GM23338 (cell line): ENCODE results near the gene RAB43.
"Not testable (repeated sequence)": the region's sequence is repeated elsewhere in the genome, so short reads cannot be mapped to it uniquely, and the experiment has no call there.

ENCODE experiments used
- CREB1 ChIP-seq: fragments of 250-450 bp; sonication (Bioruptor Pico); IDR thresholded peaks from 2 replicates; pipeline ENCODE4 v1.5.0; 2020; ENCODE audit warnings: low read depth, mild to moderate bottlenecking, moderate library complexity
- EZH2 ChIP-seq: fragments of 200-600 bp; sonication (generic); IDR thresholded peaks from one replicate; pipeline ENCODE4 v1.8.0; 2017; ENCODE audit warnings: antibody characterized with exemption, mild to moderate bottlenecking, low read depth; ENCODE audit not compliant: unreplicated experiment
- EZH2phosphoT487 ChIP-seq: fragments of 200-600 bp; sonication (generic); IDR thresholded peaks from one replicate; pipeline ENCODE4 v1.8.1; 2018; ENCODE audit warnings: antibody characterized with exemption; ENCODE audit not compliant: unreplicated experiment
- JUNB ChIP-seq: IDR thresholded peaks from one replicate; pipeline ENCODE4 v1.6.1; 2016; ENCODE audit warnings: antibody characterized with exemption; ENCODE audit not compliant: unreplicated experiment
- POLR2AphosphoS5 ChIP-seq: IDR thresholded peaks from 2 replicates; pipeline ENCODE4 v1.6.1; 2016; ENCODE audit warnings: antibody characterized with exemption, low read depth
- TF ChIP-seq, protein P1 (sequence below), 2 experiments: fragments of 200-600 bp in 1 of 2; sonication (generic) in 1 of 2; conservative IDR thresholded peaks; 2 replicates each; pipeline versions ENCODE4 v1.5.1 to v1.6.1; 2016 to 2017; ENCODE audit warnings: antibody characterized with exemption in 2 of 2, low read depth in 2 of 2, mild to moderate bottlenecking in 2 of 2, moderate library complexity in 1 of 2
- TF ChIP-seq, protein P2 (sequence below): IDR thresholded peaks from one replicate; pipeline ENCODE4 v1.6.1; 2018; ENCODE audit warnings: antibody characterized with exemption; ENCODE audit not compliant: unreplicated experiment
- TF ChIP-seq, protein P3 (sequence below): fragments of 250-450 bp; sonication (Bioruptor Pico); IDR thresholded peaks from 2 replicates; pipeline ENCODE4 v1.5.0; 2020; ENCODE audit warnings: mild to moderate bottlenecking, moderate library complexity

DNA sequence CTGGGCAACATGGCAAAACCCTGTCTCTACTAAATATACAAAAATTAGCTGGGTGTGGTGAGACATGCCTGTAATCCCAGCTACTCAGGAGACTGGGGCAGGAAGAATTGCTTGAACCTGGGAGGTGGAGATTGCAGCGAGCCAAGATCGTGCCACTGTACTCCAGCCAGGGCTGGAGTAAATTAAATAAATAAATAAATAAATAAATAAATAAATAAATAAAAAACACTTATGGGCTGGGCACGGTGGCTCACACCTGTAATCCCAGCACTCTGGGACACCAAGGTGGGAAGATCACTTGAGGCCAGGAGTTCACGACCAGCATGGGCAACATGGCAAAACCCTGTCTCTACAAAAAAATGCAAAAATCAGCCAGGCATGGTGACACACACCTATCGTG is 19.4 kb upstream of the RAB43 start:
- TF ChIP-seq EZH2phosphoT487; POLR2AphosphoS5; EZH2; CREB1 (CRISPR knock-in tag); JUNB: not testable (repeated sequence)
- TF ChIP-seq, protein P1, sequence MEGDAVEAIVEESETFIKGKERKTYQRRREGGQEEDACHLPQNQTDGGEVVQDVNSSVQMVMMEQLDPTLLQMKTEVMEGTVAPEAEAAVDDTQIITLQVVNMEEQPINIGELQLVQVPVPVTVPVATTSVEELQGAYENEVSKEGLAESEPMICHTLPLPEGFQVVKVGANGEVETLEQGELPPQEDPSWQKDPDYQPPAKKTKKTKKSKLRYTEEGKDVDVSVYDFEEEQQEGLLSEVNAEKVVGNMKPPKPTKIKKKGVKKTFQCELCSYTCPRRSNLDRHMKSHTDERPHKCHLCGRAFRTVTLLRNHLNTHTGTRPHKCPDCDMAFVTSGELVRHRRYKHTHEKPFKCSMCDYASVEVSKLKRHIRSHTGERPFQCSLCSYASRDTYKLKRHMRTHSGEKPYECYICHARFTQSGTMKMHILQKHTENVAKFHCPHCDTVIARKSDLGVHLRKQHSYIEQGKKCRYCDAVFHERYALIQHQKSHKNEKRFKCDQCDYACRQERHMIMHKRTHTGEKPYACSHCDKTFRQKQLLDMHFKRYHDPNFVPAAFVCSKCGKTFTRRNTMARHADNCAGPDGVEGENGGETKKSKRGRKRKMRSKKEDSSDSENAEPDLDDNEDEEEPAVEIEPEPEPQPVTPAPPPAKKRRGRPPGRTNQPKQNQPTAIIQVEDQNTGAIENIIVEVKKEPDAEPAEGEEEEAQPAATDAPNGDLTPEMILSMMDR (conservative IDR thresholded peaks at IDR 0.05; ENCODE audit: low read depth in 2 of 2), result not testable (repeated sequence)
- TF ChIP-seq, protein P2, sequence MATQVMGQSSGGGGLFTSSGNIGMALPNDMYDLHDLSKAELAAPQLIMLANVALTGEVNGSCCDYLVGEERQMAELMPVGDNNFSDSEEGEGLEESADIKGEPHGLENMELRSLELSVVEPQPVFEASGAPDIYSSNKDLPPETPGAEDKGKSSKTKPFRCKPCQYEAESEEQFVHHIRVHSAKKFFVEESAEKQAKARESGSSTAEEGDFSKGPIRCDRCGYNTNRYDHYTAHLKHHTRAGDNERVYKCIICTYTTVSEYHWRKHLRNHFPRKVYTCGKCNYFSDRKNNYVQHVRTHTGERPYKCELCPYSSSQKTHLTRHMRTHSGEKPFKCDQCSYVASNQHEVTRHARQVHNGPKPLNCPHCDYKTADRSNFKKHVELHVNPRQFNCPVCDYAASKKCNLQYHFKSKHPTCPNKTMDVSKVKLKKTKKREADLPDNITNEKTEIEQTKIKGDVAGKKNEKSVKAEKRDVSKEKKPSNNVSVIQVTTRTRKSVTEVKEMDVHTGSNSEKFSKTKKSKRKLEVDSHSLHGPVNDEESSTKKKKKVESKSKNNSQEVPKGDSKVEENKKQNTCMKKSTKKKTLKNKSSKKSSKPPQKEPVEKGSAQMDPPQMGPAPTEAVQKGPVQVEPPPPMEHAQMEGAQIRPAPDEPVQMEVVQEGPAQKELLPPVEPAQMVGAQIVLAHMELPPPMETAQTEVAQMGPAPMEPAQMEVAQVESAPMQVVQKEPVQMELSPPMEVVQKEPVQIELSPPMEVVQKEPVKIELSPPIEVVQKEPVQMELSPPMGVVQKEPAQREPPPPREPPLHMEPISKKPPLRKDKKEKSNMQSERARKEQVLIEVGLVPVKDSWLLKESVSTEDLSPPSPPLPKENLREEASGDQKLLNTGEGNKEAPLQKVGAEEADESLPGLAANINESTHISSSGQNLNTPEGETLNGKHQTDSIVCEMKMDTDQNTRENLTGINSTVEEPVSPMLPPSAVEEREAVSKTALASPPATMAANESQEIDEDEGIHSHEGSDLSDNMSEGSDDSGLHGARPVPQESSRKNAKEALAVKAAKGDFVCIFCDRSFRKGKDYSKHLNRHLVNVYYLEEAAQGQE, result not testable (repeated sequence)
- TF ChIP-seq, protein P3, sequence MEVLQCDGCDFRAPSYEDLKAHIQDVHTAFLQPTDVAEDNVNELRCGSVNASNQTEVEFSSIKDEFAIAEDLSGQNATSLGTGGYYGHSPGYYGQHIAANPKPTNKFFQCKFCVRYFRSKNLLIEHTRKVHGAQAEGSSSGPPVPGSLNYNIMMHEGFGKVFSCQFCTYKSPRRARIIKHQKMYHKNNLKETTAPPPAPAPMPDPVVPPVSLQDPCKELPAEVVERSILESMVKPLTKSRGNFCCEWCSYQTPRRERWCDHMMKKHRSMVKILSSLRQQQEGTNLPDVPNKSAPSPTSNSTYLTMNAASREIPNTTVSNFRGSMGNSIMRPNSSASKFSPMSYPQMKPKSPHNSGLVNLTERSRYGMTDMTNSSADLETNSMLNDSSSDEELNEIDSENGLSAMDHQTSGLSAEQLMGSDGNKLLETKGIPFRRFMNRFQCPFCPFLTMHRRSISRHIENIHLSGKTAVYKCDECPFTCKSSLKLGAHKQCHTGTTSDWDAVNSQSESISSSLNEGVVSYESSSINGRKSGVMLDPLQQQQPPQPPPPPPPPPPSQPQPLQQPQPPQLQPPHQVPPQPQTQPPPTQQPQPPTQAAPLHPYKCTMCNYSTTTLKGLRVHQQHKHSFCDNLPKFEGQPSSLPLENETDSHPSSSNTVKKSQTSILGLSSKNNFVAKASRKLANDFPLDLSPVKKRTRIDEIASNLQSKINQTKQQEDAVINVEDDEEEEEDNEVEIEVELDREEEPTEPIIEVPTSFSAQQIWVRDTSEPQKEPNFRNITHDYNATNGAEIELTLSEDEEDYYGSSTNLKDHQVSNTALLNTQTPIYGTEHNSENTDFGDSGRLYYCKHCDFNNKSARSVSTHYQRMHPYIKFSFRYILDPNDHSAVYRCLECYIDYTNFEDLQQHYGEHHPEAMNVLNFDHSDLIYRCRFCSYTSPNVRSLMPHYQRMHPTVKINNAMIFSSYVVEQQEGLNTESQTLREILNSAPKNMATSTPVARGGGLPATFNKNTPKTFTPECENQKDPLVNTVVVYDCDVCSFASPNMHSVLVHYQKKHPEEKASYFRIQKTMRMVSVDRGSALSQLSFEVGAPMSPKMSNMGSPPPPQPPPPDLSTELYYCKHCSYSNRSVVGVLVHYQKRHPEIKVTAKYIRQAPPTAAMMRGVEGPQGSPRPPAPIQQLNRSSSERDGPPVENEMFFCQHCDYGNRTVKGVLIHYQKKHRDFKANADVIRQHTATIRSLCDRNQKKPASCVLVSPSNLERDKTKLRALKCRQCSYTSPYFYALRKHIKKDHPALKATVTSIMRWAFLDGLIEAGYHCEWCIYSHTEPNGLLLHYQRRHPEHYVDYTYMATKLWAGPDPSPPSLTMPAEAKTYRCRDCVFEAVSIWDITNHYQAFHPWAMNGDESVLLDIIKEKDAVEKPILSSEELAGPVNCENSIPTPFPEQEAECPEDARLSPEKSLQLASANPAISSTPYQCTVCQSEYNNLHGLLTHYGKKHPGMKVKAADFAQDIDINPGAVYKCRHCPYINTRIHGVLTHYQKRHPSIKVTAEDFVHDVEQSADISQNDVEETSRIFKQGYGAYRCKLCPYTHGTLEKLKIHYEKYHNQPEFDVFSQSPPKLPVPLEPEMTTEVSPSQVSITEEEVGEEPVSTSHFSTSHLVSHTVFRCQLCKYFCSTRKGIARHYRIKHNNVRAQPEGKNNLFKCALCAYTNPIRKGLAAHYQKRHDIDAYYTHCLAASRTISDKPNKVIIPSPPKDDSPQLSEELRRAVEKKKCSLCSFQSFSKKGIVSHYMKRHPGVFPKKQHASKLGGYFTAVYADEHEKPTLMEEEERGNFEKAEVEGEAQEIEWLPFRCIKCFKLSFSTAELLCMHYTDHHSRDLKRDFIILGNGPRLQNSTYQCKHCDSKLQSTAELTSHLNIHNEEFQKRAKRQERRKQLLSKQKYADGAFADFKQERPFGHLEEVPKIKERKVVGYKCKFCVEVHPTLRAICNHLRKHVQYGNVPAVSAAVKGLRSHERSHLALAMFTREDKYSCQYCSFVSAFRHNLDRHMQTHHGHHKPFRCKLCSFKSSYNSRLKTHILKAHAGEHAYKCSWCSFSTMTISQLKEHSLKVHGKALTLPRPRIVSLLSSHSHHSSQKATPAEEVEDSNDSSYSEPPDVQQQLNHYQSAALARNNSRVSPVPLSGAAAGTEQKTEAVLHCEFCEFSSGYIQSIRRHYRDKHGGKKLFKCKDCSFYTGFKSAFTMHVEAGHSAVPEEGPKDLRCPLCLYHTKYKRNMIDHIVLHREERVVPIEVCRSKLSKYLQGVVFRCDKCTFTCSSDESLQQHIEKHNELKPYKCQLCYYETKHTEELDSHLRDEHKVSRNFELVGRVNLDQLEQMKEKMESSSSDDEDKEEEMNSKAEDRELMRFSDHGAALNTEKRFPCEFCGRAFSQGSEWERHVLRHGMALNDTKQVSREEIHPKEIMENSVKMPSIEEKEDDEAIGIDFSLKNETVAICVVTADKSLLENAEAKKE (CRISPR knock-in tag), result not testable (repeated sequence)
